Neural cell (in vitro differentiated cells): ENCODE results near the gene PTX4. TPM values are rescaled to one million over a fixed set of nuclear protein-coding genes. Genes with fewer than 3 reads are reported as not detected.

Source experiments
- H2AFZ ChIP-seq: fragments of 200-600, 300-800 bp; sonication (generic), shearing (Covaris generic); 2 replicates; pipeline ENCODE4 v1.6.0; 2014; ENCODE audit warnings: low read depth, mild to moderate bottlenecking, antibody characterized with exemption, low read length, moderate library complexity
- H3F3A ChIP-seq: fragments of 200-600 bp; shearing (Covaris generic); 2 replicates; pipeline ENCODE4 v1.6.1; 2016; ENCODE audit warnings: mild to moderate bottlenecking, moderate library complexity, mixed read lengths, antibody characterized with exemption, low read length; ENCODE audit not compliant: insufficient read depth, poor library complexity, severe bottlenecking
- H3K27ac ChIP-seq: fragments of 200-600, 300-800 bp; sonication (generic), shearing (Covaris generic); 2 replicates; pipeline ENCODE4 v1.5.1; 2014; ENCODE audit warnings: mild to moderate bottlenecking, low read length, moderate library complexity
- H3K27me3 ChIP-seq: fragments of 300-800, 200-600 bp; sonication (generic), shearing (Covaris generic); 2 replicates; pipeline ENCODE4 v1.6.0; 2014; ENCODE audit warnings: mild to moderate bottlenecking, low read depth, low read length, moderate library complexity; ENCODE audit not compliant: insufficient read depth
- H3K36me3 ChIP-seq: fragments of 300-800, 200-600 bp; sonication (generic), shearing (Covaris generic); 2 replicates; pipeline ENCODE4 v1.5.1; 2014; ENCODE audit warnings: mild to moderate bottlenecking, antibody characterized with exemption, low read length, moderate library complexity; ENCODE audit not compliant: insufficient read depth
- H3K4me2 ChIP-seq: fragments of 300-800, 200-600 bp; sonication (generic), shearing (Covaris generic); 2 replicates; pipeline ENCODE4 v1.6.0; 2014; ENCODE audit warnings: mild to moderate bottlenecking, low read length
- H3K4me3 ChIP-seq: fragments of 300-800, 200-600 bp; sonication (generic), shearing (Covaris generic); 2 replicates; pipeline ENCODE4 v1.5.1; 2014; ENCODE audit warnings: mild to moderate bottlenecking, low read length, moderate library complexity
- H3K79me2 ChIP-seq: fragments of 200-600 bp; shearing (Covaris generic); replicated peaks from 2 replicates; pipeline ENCODE4 v1.6.0; 2014; ENCODE audit warnings: mild to moderate bottlenecking, low read length, moderate library complexity; ENCODE audit not compliant: insufficient read depth
- H3K9ac ChIP-seq: fragments of 300-800, 200-600 bp; sonication (generic), shearing (Covaris generic); 2 replicates; pipeline ENCODE4 v1.6.1; 2016; ENCODE audit warnings: mild to moderate bottlenecking, low read length, mixed read lengths
- H3K9me2 ChIP-seq: fragments of 200-600 bp; shearing (Covaris generic); 2 replicates; pipeline ENCODE4 v1.6.1; 2016; ENCODE audit warnings: mild to moderate bottlenecking, low read length, mixed read lengths; ENCODE audit not compliant: insufficient read depth
- H3K9me3 ChIP-seq: fragments of 200-600, 300-800 bp; sonication (generic), shearing (Covaris generic); 2 replicates; pipeline ENCODE4 v1.6.1; 2016; ENCODE audit warnings: mild to moderate bottlenecking, mixed run types, low read length, moderate library complexity, mixed read lengths
- H4K20me1 ChIP-seq: fragments of 200-600 bp; shearing (Covaris generic); 2 replicates; pipeline ENCODE4 v1.6.1; 2016; ENCODE audit warnings: mild to moderate bottlenecking, mixed run types; ENCODE audit not compliant: insufficient read depth
- EP300 ChIP-seq: fragments of 450-650 bp; conservative IDR thresholded peaks from 2 replicates; pipeline ENCODE4 v1.6.1; 2014; ENCODE audit warnings: antibody characterized with exemption, mild to moderate bottlenecking, moderate library complexity; ENCODE audit not compliant: poor library complexity, severe bottlenecking
- EZH2 ChIP-seq: fragments of 200-600, 300-800 bp; shearing (Covaris generic), sonication (generic); IDR thresholded peaks from 2 replicates; pipeline ENCODE4 v1.6.1; 2014; ENCODE audit warnings: antibody characterized with exemption, low read length, borderline replicate concordance, mild to moderate bottlenecking; ENCODE audit not compliant: insufficient read depth, poor library complexity, severe bottlenecking
- MXI1 ChIP-seq: fragments of 450-650 bp; conservative IDR thresholded peaks from 2 replicates; pipeline ENCODE4 v1.6.1; 2014; ENCODE audit warnings: antibody characterized with exemption, mild to moderate bottlenecking; ENCODE audit not compliant: poor library complexity, severe bottlenecking
- POLR2AphosphoS5 ChIP-seq: IDR thresholded peaks from 2 replicates; pipeline ENCODE4 v1.6.1; 2012
- RAD21 ChIP-seq: fragments of 450-650 bp; conservative IDR thresholded peaks from 2 replicates; pipeline ENCODE4 v1.6.1; 2014; ENCODE audit warnings: antibody characterized with exemption, mild to moderate bottlenecking, moderate library complexity
- SMC3 ChIP-seq: fragments of 450-650 bp; conservative IDR thresholded peaks from 2 replicates; pipeline ENCODE4 v1.6.1; 2014; ENCODE audit warnings: antibody characterized with exemption, mild to moderate bottlenecking, moderate library complexity; ENCODE audit not compliant: poor library complexity
- TAF1 ChIP-seq: IDR thresholded peaks from 2 replicates; pipeline ENCODE4 v1.6.1; 2012; ENCODE audit warnings: low read depth
- polyA plus RNA-seq: library from polyadenylated mRNA; depleted of rRNA; stranded (reverse); fragments of >200 nt; gene quantifications from 2 replicates; pipeline ENCODE4 v1.2.3, GENCODE V29; 2014
- TF ChIP-seq, protein P1 (sequence below): fragments of 450-650 bp; IDR thresholded peaks from 2 replicates; pipeline ENCODE4 v1.5.1; 2014; ENCODE audit warnings: antibody characterized with exemption, mild to moderate bottlenecking, moderate library complexity; ENCODE audit not compliant: poor library complexity, severe bottlenecking
- TF ChIP-seq, protein P2 (sequence below): IDR thresholded peaks from 2 replicates; pipeline ENCODE4 v1.6.1; 2012; ENCODE audit warnings: borderline replicate concordance

The PTX4 gene
- polyA plus RNA-seq, 1 donor from 2014 or later, result not detected

DNA sequence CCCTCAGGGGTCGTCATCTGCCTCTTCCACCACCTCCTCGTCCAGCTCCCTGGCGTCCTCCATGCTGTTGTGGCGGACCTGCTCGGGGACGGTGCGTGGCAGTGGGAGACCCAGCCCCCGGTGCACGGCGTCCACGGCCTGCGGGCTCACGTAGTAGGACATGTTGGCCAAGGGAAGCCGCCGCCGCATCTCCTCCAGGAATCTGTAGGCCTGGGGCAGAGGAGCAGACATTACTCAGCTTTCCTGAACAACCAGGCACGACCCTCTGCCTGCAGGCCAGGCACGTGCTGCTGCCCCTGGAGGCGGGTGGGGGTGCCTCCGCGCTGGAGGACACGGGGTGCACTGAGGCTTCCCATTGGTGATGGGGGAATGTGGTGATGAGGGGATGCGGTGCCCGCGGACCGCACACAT is 22.2 kb upstream of the PTX4 start:
- TF ChIP-seq, protein P1, sequence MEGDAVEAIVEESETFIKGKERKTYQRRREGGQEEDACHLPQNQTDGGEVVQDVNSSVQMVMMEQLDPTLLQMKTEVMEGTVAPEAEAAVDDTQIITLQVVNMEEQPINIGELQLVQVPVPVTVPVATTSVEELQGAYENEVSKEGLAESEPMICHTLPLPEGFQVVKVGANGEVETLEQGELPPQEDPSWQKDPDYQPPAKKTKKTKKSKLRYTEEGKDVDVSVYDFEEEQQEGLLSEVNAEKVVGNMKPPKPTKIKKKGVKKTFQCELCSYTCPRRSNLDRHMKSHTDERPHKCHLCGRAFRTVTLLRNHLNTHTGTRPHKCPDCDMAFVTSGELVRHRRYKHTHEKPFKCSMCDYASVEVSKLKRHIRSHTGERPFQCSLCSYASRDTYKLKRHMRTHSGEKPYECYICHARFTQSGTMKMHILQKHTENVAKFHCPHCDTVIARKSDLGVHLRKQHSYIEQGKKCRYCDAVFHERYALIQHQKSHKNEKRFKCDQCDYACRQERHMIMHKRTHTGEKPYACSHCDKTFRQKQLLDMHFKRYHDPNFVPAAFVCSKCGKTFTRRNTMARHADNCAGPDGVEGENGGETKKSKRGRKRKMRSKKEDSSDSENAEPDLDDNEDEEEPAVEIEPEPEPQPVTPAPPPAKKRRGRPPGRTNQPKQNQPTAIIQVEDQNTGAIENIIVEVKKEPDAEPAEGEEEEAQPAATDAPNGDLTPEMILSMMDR, result no peak
- TF ChIP-seq TAF1, result no peak
- no peak for TF ChIP-seq MXI1
- TF ChIP-seq EP300, result no peak
- TF ChIP-seq RAD21, result no peak
- no peak for TF ChIP-seq SMC3
- TF ChIP-seq, protein P2, sequence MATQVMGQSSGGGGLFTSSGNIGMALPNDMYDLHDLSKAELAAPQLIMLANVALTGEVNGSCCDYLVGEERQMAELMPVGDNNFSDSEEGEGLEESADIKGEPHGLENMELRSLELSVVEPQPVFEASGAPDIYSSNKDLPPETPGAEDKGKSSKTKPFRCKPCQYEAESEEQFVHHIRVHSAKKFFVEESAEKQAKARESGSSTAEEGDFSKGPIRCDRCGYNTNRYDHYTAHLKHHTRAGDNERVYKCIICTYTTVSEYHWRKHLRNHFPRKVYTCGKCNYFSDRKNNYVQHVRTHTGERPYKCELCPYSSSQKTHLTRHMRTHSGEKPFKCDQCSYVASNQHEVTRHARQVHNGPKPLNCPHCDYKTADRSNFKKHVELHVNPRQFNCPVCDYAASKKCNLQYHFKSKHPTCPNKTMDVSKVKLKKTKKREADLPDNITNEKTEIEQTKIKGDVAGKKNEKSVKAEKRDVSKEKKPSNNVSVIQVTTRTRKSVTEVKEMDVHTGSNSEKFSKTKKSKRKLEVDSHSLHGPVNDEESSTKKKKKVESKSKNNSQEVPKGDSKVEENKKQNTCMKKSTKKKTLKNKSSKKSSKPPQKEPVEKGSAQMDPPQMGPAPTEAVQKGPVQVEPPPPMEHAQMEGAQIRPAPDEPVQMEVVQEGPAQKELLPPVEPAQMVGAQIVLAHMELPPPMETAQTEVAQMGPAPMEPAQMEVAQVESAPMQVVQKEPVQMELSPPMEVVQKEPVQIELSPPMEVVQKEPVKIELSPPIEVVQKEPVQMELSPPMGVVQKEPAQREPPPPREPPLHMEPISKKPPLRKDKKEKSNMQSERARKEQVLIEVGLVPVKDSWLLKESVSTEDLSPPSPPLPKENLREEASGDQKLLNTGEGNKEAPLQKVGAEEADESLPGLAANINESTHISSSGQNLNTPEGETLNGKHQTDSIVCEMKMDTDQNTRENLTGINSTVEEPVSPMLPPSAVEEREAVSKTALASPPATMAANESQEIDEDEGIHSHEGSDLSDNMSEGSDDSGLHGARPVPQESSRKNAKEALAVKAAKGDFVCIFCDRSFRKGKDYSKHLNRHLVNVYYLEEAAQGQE, result no peak
- TF ChIP-seq POLR2AphosphoS5, result no peak
- TF ChIP-seq EZH2, result no peak
- H3K9me2 ChIP-seq, result no peaks in the 10 kb centered on the region
- no peak overlapping the region for H2AFZ ChIP-seq
- H3K27me3 ChIP-seq, result no peaks in the 10 kb centered on the region
- no peak overlapping the region for H3K4me2 ChIP-seq
- H4K20me1 ChIP-seq, result no peaks in the 10 kb centered on the region
- no peaks in the 10 kb centered on the region for H3K79me2 ChIP-seq
- no peaks in the 10 kb centered on the region for H3K9me3 ChIP-seq
- no peak overlapping the region for H3K4me3 ChIP-seq
- H3K36me3 ChIP-seq, result no peaks in the 10 kb centered on the region
- H3F3A ChIP-seq, result no peaks in the 10 kb centered on the region
- H3K27ac ChIP-seq, result no peak overlapping the region
- no peak overlapping the region for H3K9ac ChIP-seq

DNA sequence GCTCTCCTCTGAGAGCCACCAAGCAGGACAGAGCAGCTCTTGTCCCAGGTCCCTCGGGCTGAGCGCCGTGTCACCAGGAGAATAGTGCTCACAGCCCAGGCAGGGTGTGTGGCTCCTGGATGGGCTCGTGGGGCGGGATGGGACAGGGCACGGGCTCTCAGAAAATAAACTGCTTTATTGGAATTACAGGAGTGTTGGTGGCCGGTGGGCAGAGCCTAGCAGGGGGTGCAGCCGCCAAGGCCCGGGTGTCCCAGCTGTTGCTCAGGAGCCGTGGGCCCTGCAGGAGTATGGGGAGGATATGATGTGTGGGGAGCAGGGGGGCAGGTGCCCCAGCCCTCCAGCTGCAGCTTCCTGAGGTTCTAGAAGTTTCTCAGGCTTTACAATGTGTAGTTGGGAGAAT is 21.5 kb upstream of the PTX4 start:
- H3K36me3 ChIP-seq, result no peaks in the 10 kb centered on the region
- no peak overlapping the region for H3K4me3 ChIP-seq
- no peak overlapping the region for H3K9ac ChIP-seq

More for the DNA sequence above, 21.5 kb upstream of the PTX4 start:
- H3K79me2 ChIP-seq, result no peaks in the 10 kb centered on the region
- H3K4me2 ChIP-seq, result no peak overlapping the region
- H2AFZ ChIP-seq, result no peak overlapping the region
- H4K20me1 ChIP-seq, result no peaks in the 10 kb centered on the region
- H3K27ac ChIP-seq, result no peak overlapping the region
- no peak for TF ChIP-seq MXI1
- TF ChIP-seq TAF1, result no peak
- no peak for TF ChIP-seq RAD21
- TF ChIP-seq, protein P2, result no peak
- TF ChIP-seq SMC3, result no peak
- H3K9me2 ChIP-seq, result no peaks in the 10 kb centered on the region
- no peaks in the 10 kb centered on the region for H3F3A ChIP-seq
- no peaks in the 10 kb centered on the region for H3K9me3 ChIP-seq
- H3K27me3 ChIP-seq, result no peaks in the 10 kb centered on the region
